Measurements from ENCODE around the gene CYP26C1.

The CYP26C1 gene

DNA sequence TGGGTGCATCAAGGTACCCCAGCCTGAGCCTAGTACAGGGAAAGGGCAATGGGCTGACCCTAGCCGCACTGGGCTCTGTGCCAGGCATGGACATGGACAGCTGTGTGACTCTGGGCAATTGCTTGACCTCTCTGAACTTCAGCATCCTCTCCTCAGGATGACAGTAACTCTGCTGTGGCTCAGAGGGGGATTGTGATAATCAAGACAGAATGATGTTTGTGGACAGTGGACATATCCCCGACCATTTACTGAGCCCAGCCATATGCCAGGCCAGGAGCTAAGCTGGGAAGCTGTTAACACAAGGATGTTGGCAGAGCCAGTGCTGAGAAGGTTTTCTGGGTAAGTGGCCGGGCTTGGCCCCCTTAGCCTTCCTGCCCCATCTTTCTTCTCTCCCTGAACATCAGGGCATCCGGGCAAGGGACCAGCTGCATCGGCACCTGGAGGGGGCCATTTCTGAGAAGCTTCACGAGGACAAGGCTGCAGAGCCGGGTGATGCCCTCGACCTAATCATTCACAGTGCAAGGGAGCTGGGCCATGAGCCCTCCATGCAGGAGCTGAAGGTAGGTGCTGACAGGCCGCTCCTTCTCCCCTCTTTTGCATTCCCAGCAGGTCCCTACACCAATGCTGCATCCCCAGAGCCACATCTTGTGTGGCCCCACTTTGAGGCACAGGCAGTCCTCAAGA is 3.5 kb downstream of the CYP26C1 start:
- H3K4me3 ChIP-seq (ENCODE audit: control insufficient read depth, low read depth, low read length), result no peak overlapping the region
- no peak for DNase-seq (ENCODE audit: low read depth)

GRCh38 chr10:93064874-93065660 is 4.5 kb downstream of the CYP26C1 start:
- no peak for DNase-seq (ENCODE audit: low read depth)
- TF ChIP-seq, protein P1, sequence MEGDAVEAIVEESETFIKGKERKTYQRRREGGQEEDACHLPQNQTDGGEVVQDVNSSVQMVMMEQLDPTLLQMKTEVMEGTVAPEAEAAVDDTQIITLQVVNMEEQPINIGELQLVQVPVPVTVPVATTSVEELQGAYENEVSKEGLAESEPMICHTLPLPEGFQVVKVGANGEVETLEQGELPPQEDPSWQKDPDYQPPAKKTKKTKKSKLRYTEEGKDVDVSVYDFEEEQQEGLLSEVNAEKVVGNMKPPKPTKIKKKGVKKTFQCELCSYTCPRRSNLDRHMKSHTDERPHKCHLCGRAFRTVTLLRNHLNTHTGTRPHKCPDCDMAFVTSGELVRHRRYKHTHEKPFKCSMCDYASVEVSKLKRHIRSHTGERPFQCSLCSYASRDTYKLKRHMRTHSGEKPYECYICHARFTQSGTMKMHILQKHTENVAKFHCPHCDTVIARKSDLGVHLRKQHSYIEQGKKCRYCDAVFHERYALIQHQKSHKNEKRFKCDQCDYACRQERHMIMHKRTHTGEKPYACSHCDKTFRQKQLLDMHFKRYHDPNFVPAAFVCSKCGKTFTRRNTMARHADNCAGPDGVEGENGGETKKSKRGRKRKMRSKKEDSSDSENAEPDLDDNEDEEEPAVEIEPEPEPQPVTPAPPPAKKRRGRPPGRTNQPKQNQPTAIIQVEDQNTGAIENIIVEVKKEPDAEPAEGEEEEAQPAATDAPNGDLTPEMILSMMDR (conservative IDR thresholded peaks at IDR 0.05; ENCODE audit: control insufficient read depth, insufficient read depth, low read depth, low read length), result no peak
- H3K4me3 ChIP-seq (ENCODE audit: control insufficient read depth, low read depth, low read length), result no peak overlapping the region

More for the DNA sequence above, 3.5 kb downstream of the CYP26C1 start:
- TF ChIP-seq, protein P1 (conservative IDR thresholded peaks at IDR 0.05; ENCODE audit: control insufficient read depth, insufficient read depth, low read depth, low read length), result no peak

- H3K4me3 ChIP-seq (ENCODE audit: control insufficient read depth, low read depth, low read length), result no peak overlapping the region
- TF ChIP-seq, protein P1 (conservative IDR thresholded peaks at IDR 0.05; ENCODE audit: control insufficient read depth, insufficient read depth, low read depth, low read length), result no peak
Measured at GRCh38 chr10:93065675-93066543, 5.3 kb downstream of the CYP26C1 start.

DNA sequence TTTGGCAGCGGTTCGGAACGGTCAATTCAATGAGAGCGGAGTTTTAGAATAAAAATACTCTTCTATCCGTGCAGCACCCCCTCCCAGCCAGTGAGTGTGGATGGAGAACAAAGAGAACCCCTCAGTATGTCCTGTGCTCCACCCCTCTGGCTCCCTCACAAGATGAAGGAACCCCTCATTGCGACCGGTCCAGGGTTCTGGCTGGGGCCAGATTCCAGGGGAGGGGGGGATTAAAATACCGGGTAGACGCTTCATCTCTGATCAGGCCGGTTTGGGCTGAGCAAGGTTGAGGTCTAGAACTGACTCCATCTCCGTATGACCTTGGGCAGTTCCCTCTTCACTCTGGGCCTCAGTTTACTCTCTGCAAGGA is 5.9 kb downstream of the CYP26C1 start:
- TF ChIP-seq, protein P1 (conservative IDR thresholded peaks at IDR 0.05; ENCODE audit: control insufficient read depth, insufficient read depth, low read depth, low read length), result no peak
- no peak for DNase-seq (ENCODE audit: low read depth)
- no peak overlapping the region for H3K4me3 ChIP-seq (ENCODE audit: control insufficient read depth, low read depth, low read length)

More at GRCh38 chr10:93065675-93066543, 5.3 kb downstream of the CYP26C1 start:
- DNase-seq (ENCODE audit: low read depth), result no peak

- no peak overlapping the region for H3K4me3 ChIP-seq (ENCODE audit: control insufficient read depth, low read depth, low read length)
- TF ChIP-seq, protein P1 (conservative IDR thresholded peaks at IDR 0.05; ENCODE audit: control insufficient read depth, insufficient read depth, low read depth, low read length), result no peak
- no peak for DNase-seq (ENCODE audit: low read depth)
Measured at GRCh38 chr10:93067443-93068365, 7.1 kb downstream of the CYP26C1 start.

Data from fibroblast of mammary gland (primary cell).